Smooth muscle cell (in vitro differentiated cells): ENCODE measurements around the gene SPEN. TPM values are rescaled to one million over a fixed set of nuclear protein-coding genes. Genes with fewer than 3 reads are reported as not detected.
"Not testable (repeated sequence)": the region's sequence is repeated elsewhere in the genome, so short reads cannot be mapped to it uniquely, and the experiment has no call there.

Experiments used
- DNase-seq: peaks from one replicate; lab custom pipeline; 2025; ENCODE audit not compliant: unreplicated experiment; lab: John Stamatoyannopoulos, UW
- H2AFZ ChIP-seq: fragments of 200-600 bp; sonication (generic); 2 replicates; pipeline ENCODE4 v1.6.0; 2016; ENCODE audit warnings: antibody characterized with exemption, low read depth, mild to moderate bottlenecking
- H3F3A ChIP-seq: fragments of 200-600 bp; sonication (generic); 2 replicates; pipeline ENCODE4 v1.6.0; 2017; ENCODE audit warnings: antibody characterized with exemption, low read depth
- H3K27ac ChIP-seq: fragments of 200-600 bp; sonication (generic); 2 replicates; pipeline ENCODE4 v1.5.1; 2016; ENCODE audit warnings: low read depth, mild to moderate bottlenecking
- H3K27me3 ChIP-seq: fragments of 200-600 bp; sonication (generic); 2 replicates; pipeline ENCODE4 v1.6.1; 2016; ENCODE audit warnings: low read depth, mild to moderate bottlenecking
- H3K36me3 ChIP-seq: fragments of 200-600 bp; sonication (generic); 2 replicates; pipeline ENCODE4 v1.5.1; 2016; ENCODE audit warnings: low read depth
- H3K4me1 ChIP-seq: fragments of 200-600 bp; sonication (generic); 2 replicates; pipeline ENCODE4 v1.5.1; 2016; ENCODE audit warnings: low read depth
- H3K4me2 ChIP-seq: fragments of 200-600 bp; sonication (generic); 2 replicates; pipeline ENCODE4 v1.6.0; 2016; ENCODE audit warnings: mild to moderate bottlenecking
- H3K4me3 ChIP-seq: fragments of 200-600 bp; sonication (generic); 2 replicates; pipeline ENCODE4 v1.5.1; 2016; ENCODE audit warnings: mild to moderate bottlenecking
- H3K79me2 ChIP-seq: fragments of 200-600 bp; sonication (generic); 2 replicates; pipeline ENCODE4 v1.6.0; 2016; ENCODE audit warnings: low read depth, mild to moderate bottlenecking
- H3K9ac ChIP-seq: fragments of 200-600 bp; sonication (generic); 2 replicates; pipeline ENCODE4 v1.6.0; 2016; ENCODE audit warnings: low read depth
- H3K9me3 ChIP-seq: fragments of 200-600 bp; sonication (generic); replicated peaks from 2 replicates; pipeline ENCODE4 v1.5.1; 2016; ENCODE audit warnings: low read depth
- H4K20me1 ChIP-seq: fragments of 200-600 bp; sonication (generic); 2 replicates; pipeline ENCODE4 v1.6.0; 2016; ENCODE audit warnings: low read depth
- WGBS: methylation state at CpG from one replicate; pipeline ENCODE4 v1.1.7; 2016; ENCODE audit warnings: low lambda C conversion rate; 5-methylcytosine and 5-hydroxymethylcytosine counted together
- polyA plus RNA-seq: library from polyadenylated mRNA; unstranded; fragments of >200 nt; fragmentation: Nextera tagmentation; extraction: Ambion mirVana; gene quantifications from 2 replicates; pipeline ENCODE4 v1.2.1, GENCODE V29; 2016
- total RNA-seq: library from RNA; depleted of rRNA; stranded (reverse); fragments of >200 nt; gene quantifications from 2 replicates; pipeline ENCODE4 v1.2.3, GENCODE V29; 2014
- TF ChIP-seq, protein P1 (sequence below): fragments of 200-600 bp; sonication (generic); IDR thresholded peaks from 2 replicates; pipeline ENCODE4 v1.5.1; 2017; ENCODE audit warnings: borderline replicate concordance, mild to moderate bottlenecking, antibody characterized with exemption; ENCODE audit not compliant: insufficient read depth, poor library complexity, severe bottlenecking

Gene SPEN
- total and polyA plus RNA-seq, 2 experiments from 2014 or later, result 10.6 to 28.7 TPM

DNA sequence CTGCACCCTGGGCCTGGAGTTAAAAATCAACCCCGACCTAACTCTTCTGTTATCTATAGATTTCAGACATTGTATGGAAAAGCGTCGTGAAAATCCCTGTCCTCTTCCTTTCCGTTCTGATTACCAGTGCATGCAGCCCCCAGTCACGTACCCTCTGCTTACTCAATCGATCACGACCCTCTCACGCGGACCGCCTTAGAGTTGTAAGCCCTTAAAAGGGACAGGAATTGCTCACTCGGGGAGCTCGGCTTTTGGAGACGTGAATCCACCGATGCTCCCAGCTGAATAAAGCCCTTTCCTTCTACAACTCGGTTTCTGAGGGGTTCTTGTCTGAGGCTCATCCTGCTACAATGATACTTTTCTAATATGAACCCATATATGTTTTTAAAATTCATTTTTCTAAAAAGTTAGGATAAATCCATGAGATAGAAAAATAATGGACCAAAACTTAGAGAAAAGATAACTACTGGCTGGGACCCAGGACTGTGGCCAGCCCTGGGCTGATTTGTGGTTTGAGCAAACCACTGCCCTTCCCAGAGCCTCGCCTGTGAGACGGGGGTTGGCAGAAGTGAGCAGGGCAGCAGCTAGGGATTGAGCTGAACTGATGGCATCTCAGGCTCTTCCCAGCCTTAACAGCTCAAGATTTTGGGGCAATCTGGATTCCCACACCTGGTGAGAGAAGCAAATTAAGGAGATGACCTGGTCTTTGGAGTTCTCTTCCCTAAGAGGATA lies 45.1 kb upstream of the SPEN start:
- no peaks in the 10 kb centered on the region for H3K79me2 ChIP-seq
- no peaks in the 10 kb centered on the region for H3K36me3 ChIP-seq
- peaks cover 11% of the 10 kb centered on the region for H3F3A ChIP-seq
- H3K4me3 ChIP-seq, result no peak overlapping the region
- H3K27me3 ChIP-seq, result no peaks in the 10 kb centered on the region
- TF ChIP-seq, protein P1, sequence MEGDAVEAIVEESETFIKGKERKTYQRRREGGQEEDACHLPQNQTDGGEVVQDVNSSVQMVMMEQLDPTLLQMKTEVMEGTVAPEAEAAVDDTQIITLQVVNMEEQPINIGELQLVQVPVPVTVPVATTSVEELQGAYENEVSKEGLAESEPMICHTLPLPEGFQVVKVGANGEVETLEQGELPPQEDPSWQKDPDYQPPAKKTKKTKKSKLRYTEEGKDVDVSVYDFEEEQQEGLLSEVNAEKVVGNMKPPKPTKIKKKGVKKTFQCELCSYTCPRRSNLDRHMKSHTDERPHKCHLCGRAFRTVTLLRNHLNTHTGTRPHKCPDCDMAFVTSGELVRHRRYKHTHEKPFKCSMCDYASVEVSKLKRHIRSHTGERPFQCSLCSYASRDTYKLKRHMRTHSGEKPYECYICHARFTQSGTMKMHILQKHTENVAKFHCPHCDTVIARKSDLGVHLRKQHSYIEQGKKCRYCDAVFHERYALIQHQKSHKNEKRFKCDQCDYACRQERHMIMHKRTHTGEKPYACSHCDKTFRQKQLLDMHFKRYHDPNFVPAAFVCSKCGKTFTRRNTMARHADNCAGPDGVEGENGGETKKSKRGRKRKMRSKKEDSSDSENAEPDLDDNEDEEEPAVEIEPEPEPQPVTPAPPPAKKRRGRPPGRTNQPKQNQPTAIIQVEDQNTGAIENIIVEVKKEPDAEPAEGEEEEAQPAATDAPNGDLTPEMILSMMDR, result no peak
- H2AFZ ChIP-seq, result no peak overlapping the region
- peaks cover 14% of the 10 kb centered on the region for H3K4me1 ChIP-seq
- no peak overlapping the region for H3K9ac ChIP-seq
- DNase-seq, result no peak
- peak overlapping the region; percentile 96 for H3K27ac ChIP-seq
- peak overlapping the region; percentile 18 for H3K4me2 ChIP-seq
- no peaks in the 10 kb centered on the region for H3K9me3 ChIP-seq
- WGBS, result 76% methylated on average over 17 of the region's 17 CpGs
- H4K20me1 ChIP-seq, result no peaks in the 10 kb centered on the region

DNA sequence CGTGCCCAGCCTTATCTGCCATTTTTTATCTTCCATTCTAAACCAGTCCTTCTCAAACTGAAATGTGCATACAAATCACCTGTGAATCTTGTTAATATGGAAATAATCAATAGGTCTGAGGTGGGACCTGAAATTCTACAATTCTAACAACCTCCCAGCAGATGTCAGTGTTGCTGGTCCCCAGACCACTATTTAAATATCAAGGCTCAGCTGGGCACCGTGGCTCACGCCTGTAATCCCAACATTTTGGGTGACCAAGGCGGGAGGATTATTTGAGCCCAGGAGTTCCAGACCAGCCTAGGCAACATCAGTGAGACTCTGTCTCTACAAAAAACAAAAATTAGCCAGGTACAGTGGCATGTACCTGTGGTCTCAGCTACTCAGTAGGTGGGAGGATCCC lies 44.1 kb upstream of the SPEN start:
- Histone ChIP-seq H2AFZ (no peak overlapping the region), H3K79me2 (no peaks in the 10 kb centered on the region), H3K9ac (no peak overlapping the region), H3F3A (peaks cover 11% of the 10 kb centered on the region), H3K4me3 (no peak overlapping the region), H3K4me1 (peaks cover 14% of the 10 kb centered on the region), H3K4me2 (no peak overlapping the region), H3K27ac (no peak overlapping the region), H3K27me3 (no peaks in the 10 kb centered on the region), H3K36me3 (no peaks in the 10 kb centered on the region), H3K9me3 (no peaks in the 10 kb centered on the region), H4K20me1 (no peaks in the 10 kb centered on the region)
- TF ChIP-seq, protein P1, result peak; percentile 45
- DNase-seq, result no peak
- 39% methylated on average over 4 of the region's 4 CpGs for WGBS

DNA sequence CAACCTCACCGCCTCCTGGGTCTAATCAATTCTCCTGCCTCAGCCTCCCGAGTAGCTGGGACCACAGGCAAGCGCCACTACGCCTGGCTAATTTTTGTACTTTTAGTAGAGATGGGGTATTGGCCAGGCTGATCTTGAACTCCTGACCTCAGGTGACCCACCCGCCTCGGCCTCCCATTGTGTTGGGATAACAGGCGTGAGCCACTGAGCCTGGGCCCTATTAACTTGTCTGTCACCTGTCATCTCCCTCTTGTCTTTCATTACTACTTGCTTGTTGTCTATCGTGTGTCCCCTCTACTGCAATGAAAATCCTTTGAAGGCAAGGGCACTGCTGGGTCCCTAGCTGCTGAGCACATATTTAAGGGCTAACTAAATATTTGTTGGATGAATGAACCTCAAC lies 43.4 kb upstream of the SPEN start:
- no peak for DNase-seq
- no peak overlapping the region for H3K4me3 ChIP-seq
- peaks cover 14% of the 10 kb centered on the region for H3K4me1 ChIP-seq
- TF ChIP-seq, protein P1, result no peak
- no peaks in the 10 kb centered on the region for H4K20me1 ChIP-seq
- no peak overlapping the region for H2AFZ ChIP-seq
- no peak overlapping the region for H3K4me2 ChIP-seq
- WGBS, result 85% methylated on average over 8 of the region's 8 CpGs
- no peak overlapping the region for H3K27ac ChIP-seq
- no peaks in the 10 kb centered on the region for H3K27me3 ChIP-seq
- no peak overlapping the region for H3K9ac ChIP-seq
- no peaks in the 10 kb centered on the region for H3K79me2 ChIP-seq
- H3K36me3 ChIP-seq, result no peaks in the 10 kb centered on the region
- H3F3A ChIP-seq, result peaks cover 11% of the 10 kb centered on the region
- no peaks in the 10 kb centered on the region for H3K9me3 ChIP-seq

DNA sequence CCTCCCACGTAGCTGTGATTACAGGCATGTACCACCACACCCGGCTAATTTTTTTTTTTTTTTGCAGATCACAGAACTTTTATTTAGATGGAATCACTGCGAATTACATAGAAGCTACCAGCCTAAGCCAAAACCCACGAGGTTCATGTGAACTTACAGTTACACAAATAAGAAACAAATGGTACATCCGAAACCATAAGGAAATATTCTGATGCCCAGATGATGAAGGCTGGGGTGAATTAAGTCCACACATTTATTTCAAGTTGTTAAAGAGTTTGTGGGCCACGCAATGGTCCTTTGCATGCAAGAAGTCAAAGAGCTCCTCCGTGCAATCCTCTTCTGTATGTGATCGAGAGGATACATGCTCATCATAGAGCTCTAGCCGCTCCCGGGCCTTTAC lies 40.4 kb upstream of the SPEN start:
- H3K79me2 ChIP-seq, result no peaks in the 10 kb centered on the region
- H3K4me3 ChIP-seq, result no peak overlapping the region
- 98% methylated on average over 10 of the region's 10 CpGs for WGBS
- H3K27ac ChIP-seq, result no peak overlapping the region
- no peaks in the 10 kb centered on the region for H3K36me3 ChIP-seq
- no peaks in the 10 kb centered on the region for H4K20me1 ChIP-seq
- DNase-seq, result no peak
- no peak overlapping the region for H3K9ac ChIP-seq
- no peaks in the 10 kb centered on the region for H3K9me3 ChIP-seq
- no peak overlapping the region for H3K4me2 ChIP-seq
- H2AFZ ChIP-seq, result no peak overlapping the region
- no peaks in the 10 kb centered on the region for H3K4me1 ChIP-seq
- H3K27me3 ChIP-seq, result no peaks in the 10 kb centered on the region
- TF ChIP-seq, protein P1, result no peak
- H3F3A ChIP-seq, result no peaks in the 10 kb centered on the region

DNA sequence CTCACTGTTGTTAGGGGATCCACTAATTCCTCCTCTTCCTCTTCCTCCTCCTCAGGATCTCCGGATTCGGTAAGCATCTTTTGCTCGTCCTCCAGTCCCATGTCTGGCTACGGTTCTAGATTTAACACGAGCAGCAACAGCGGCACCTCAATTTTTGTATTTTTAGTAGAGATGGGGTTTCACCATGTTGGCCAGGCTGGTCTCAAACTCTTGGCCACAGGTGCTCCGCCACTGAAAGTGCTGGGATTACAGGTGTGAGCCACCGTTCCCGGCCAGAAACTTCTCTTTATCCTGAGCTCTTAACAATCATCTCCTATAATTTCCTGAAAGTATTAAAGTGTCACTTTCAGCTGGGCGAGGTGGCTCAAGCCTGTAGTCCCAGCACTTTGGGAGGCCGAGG lies 40.0 kb upstream of the SPEN start, which contains the start of gene UQCRHL:
UQCRHL (minus strand) TSS at position 101 of the 400 bp plus-strand sequence; CDS start at position 101, 0 bp downstream.
- not testable (repeated sequence) for H2AFZ ChIP-seq, H3K79me2 ChIP-seq, DNase-seq, H3K27me3 ChIP-seq, H3K9me3 ChIP-seq, H3K27ac ChIP-seq, H4K20me1 ChIP-seq, H3K4me1 ChIP-seq, H3K9ac ChIP-seq, H3K36me3 ChIP-seq, H3K4me2 ChIP-seq, H3K4me3 ChIP-seq, H3F3A ChIP-seq
- 98% methylated on average over 11 of the region's 11 CpGs for whole genome bisulfite sequencing
